GM18868 (cell line): ENCODE measurements around the gene ROM1.
A peak's percentile ranks its signal among the peaks of the same experiment; 100 is the strongest.
"Not testable (repeated sequence)": the region's sequence is repeated elsewhere in the genome, so short reads cannot be mapped to it uniquely, and the experiment has no call there.

Experiments used
- ATAC-seq: cut with Tn5 transposase; IDR thresholded peaks from one replicate; pipeline ENCODE4 v1.9.1; 2021; ENCODE audit warnings: mild to moderate bottlenecking, moderate library complexity; ENCODE audit not compliant: unreplicated experiment

ROM1 gene

GRCh38 chr11:62648185-62648966, 35.3 kb downstream of the ROM1 start:
- ATAC-seq = no peak

GRCh38 chr11:62648967-62649364, 35.9 kb downstream of the ROM1 start:
- ATAC-seq = no peak

GRCh38 chr11:62649486-62649885, 36.4 kb downstream of the ROM1 start:
- ATAC-seq = no peak

GRCh38 chr11:62650283-62650682, 37.2 kb downstream of the ROM1 start:
- ATAC-seq = not testable (repeated sequence)

- no peak for ATAC-seq
Measured at GRCh38 chr11:62652161-62653006, 39.3 kb downstream of the ROM1 start.

- no peak for ATAC-seq
Measured at GRCh38 chr11:62654297-62654696, 41.2 kb downstream of the ROM1 start.

- no peak for ATAC-seq
Measured at GRCh38 chr11:62656796-62657429, 43.9 kb downstream of the ROM1 start.

- peak; percentile 27 for ATAC-seq
Measured at GRCh38 chr11:62664405-62665074, 51.5 kb downstream of the ROM1 start.
